K562 (cell line): ENCODE measurements around the gene IL12A.

ENCODE experiments used
- BRD9 ChIP-seq: fragments of 450-650 bp; IDR thresholded peaks from 2 replicates; pipeline ENCODE4 v1.6.1; 2018; ENCODE audit warnings: low read depth; ENCODE audit not compliant: partially characterized antibody
- CBFB ChIP-seq: sonication (generic); formaldehyde crosslinking; IDR thresholded peaks from 2 replicates; pipeline ENCODE4 v1.4.0; 2020; ENCODE audit warnings: mild to moderate bottlenecking, missing genetic modification reagents
- CXXC5 ChIP-seq: fragments of 250-450 bp; sonication (Bioruptor Pico); IDR thresholded peaks from 2 replicates; pipeline ENCODE4 v1.8.0; 2022; ENCODE audit warnings: inconsistent platforms, mild to moderate bottlenecking, moderate library complexity
- ESRRA ChIP-seq: fragments of 450-650 bp; IDR thresholded peaks from 2 replicates; pipeline ENCODE4 v1.6.1; 2014; ENCODE audit warnings: low read depth, mild to moderate bottlenecking, moderate library complexity, borderline replicate concordance
- JUN ChIP-seq, 2 experiments: sonication (generic) in 1 of 2; formaldehyde crosslinking in 1 of 2; IDR thresholded peaks; 2 replicates each; pipeline versions ENCODE4 v1.6.1 to v1.8.0; 2012 to 2022; ENCODE audit warnings: borderline replicate concordance in 2 of 2, mild to moderate bottlenecking in 2 of 2, improper control_type of control experiment in 1 of 2, low read depth in 1 of 2, low read length in 1 of 2, missing genetic modification reagents in 1 of 2
- MAZ ChIP-seq, 2 experiments: fragments of 450-650 bp in 1 of 2; sonication (generic) in 1 of 2; formaldehyde crosslinking; IDR thresholded peaks in 1 of 2; conservative IDR thresholded peaks in 1 of 2; 2 replicates each; pipeline versions ENCODE4 v1.4.0 to v1.5.0; 2020; ENCODE audit warnings: mild to moderate bottlenecking in 1 of 2, missing genetic modification reagents in 1 of 2
- POLR2AphosphoS5 ChIP-seq: IDR thresholded peaks from 2 replicates; pipeline ENCODE4 v1.6.1; 2011; ENCODE audit warnings: mild to moderate bottlenecking, low read depth, low read length, moderate library complexity; ENCODE audit not compliant: control insufficient read depth, insufficient read depth
- RFX5 ChIP-seq: IDR thresholded peaks from 2 replicates; pipeline ENCODE4 v1.6.1; 2011; ENCODE audit warnings: low read depth, mild to moderate bottlenecking, improper control_type of control experiment, low read length
- TEAD1 ChIP-seq, 2 experiments: fragments of 450-650 bp in 1 of 2; sonication (generic) in 1 of 2; formaldehyde crosslinking; IDR thresholded peaks; 2 replicates each; pipeline versions ENCODE4 v1.4.0 to v1.8.0; 2020 to 2022; ENCODE audit warnings: mild to moderate bottlenecking in 2 of 2, missing genetic modification reagents in 1 of 2
- ZNF175 ChIP-seq: fragments of 200-800 bp; sonication (Bioruptor generic); IDR thresholded peaks from 2 replicates; pipeline ENCODE4 v1.6.1; 2016; ENCODE audit warnings: low read depth, mild to moderate bottlenecking, missing genetic modification characterization, missing compliant biosample characterization
- ZNF24 ChIP-seq: fragments of 450-650 bp; IDR thresholded peaks from 2 replicates; pipeline ENCODE4 v1.6.1; 2016
- ZNF274 ChIP-seq: IDR thresholded peaks from 2 replicates; pipeline ENCODE4 v1.6.1; 2011; ENCODE audit warnings: low read depth, mild to moderate bottlenecking, low read length, moderate library complexity, borderline replicate concordance
- TF ChIP-seq, protein P1 (sequence below), 3 experiments: IDR thresholded peaks in 2 of 3; conservative IDR thresholded peaks in 1 of 3; 2 replicates each; pipeline ENCODE4 v1.5.1; 2011 to 2012; ENCODE audit warnings: low read length in 3 of 3, mild to moderate bottlenecking in 3 of 3, control low read depth in 2 of 3, improper control_type of control experiment in 1 of 3, inconsistent platforms in 1 of 3, low read depth in 1 of 3, mixed read lengths in 1 of 3, moderate library complexity in 1 of 3; ENCODE audit not compliant: insufficient read depth in 2 of 3

DNA sequence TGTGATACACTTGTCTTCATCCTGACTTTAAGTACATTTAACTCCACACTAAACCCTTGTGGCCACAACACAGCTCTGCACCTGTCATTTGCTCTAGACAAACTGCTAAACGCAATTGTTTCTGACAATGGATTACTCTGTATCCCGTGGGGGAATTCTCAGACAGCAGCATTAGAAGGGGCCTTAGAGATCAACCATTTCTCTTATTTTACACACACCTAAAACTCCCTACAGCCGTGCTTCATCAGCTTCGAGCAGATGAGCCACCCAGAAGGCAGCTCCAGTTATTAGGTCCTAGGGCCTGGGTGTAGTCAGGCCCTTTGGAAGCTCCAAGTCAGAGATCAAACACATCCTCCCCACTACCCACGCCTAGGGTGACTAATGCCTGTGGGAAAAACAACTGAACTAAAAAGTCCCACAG, 1.3 kb upstream of the IL12A start:
- TF ChIP-seq ZNF24: no peak
- TF ChIP-seq TEAD1 (CRISPR knock-in tag; IDR thresholded peaks at IDR 0.05): no peak
- TF ChIP-seq CBFB: no peak
- no peak for TF ChIP-seq ZNF175
- TF ChIP-seq POLR2AphosphoS5: no peak
- no peak for TF ChIP-seq ESRRA
- no peak for TF ChIP-seq ZNF274
- no peak for TF ChIP-seq JUN (IDR thresholded peaks at IDR 0.05; ENCODE audit: borderline replicate concordance, low read depth, low read length)
- TF ChIP-seq JUN (CRISPR knock-in tag; IDR thresholded peaks at IDR 0.05; ENCODE audit: borderline replicate concordance): no peak
- no peak for TF ChIP-seq RFX5
- TF ChIP-seq, protein P1, sequence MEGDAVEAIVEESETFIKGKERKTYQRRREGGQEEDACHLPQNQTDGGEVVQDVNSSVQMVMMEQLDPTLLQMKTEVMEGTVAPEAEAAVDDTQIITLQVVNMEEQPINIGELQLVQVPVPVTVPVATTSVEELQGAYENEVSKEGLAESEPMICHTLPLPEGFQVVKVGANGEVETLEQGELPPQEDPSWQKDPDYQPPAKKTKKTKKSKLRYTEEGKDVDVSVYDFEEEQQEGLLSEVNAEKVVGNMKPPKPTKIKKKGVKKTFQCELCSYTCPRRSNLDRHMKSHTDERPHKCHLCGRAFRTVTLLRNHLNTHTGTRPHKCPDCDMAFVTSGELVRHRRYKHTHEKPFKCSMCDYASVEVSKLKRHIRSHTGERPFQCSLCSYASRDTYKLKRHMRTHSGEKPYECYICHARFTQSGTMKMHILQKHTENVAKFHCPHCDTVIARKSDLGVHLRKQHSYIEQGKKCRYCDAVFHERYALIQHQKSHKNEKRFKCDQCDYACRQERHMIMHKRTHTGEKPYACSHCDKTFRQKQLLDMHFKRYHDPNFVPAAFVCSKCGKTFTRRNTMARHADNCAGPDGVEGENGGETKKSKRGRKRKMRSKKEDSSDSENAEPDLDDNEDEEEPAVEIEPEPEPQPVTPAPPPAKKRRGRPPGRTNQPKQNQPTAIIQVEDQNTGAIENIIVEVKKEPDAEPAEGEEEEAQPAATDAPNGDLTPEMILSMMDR (IDR thresholded peaks at IDR 0.05 in 2 of 3, conservative IDR thresholded peaks at IDR 0.05 in 1 of 3; ENCODE audit: insufficient read depth in 2 of 3, low read depth in 1 of 3, low read length in 3 of 3): no peak
- no peak for TF ChIP-seq MAZ (CRISPR knock-in tag; conservative IDR thresholded peaks at IDR 0.05 in 1 of 2, IDR thresholded peaks at IDR 0.05 in 1 of 2)
- TF ChIP-seq CXXC5 (CRISPR knock-in tag): no peak
- TF ChIP-seq BRD9: no peak
